Dedifferentiated amniotic fluid mesenchymal stem cell (primary cell): ENCODE results near the gene PRDM9.
"Not testable (repeated sequence)": the region's sequence is repeated elsewhere in the genome, so short reads cannot be mapped to it uniquely, and the experiment has no call there.

Experiments
- DNase-seq: peaks from one replicate; pipeline ENCODE4 v3.0.0-alpha.2; 2016; ENCODE audit errors: extremely low spot score

PRDM9 gene

GRCh38 chr5:23507278-23507685 lies at the start of gene PRDM9:
Gene PRDM9 (plus strand): TSS chr5:23507609. CDS start chr5:23509034, 1,425 bp downstream.
- DNase-seq, result no peak

GRCh38 chr5:23457780-23458179 lies 49.6 kb upstream of the PRDM9 start:
- no peak for DNase-seq

- no peak for DNase-seq
These were observed 48.2 kb upstream of the PRDM9 start for GRCh38 chr5:23459214-23459613.

GRCh38 chr5:23461576-23461975 lies 45.8 kb upstream of the PRDM9 start:
- no peak for DNase-seq

- DNase-seq, result no peak
These were observed 41.0 kb upstream of the PRDM9 start for GRCh38 chr5:23466401-23466912.

GRCh38 chr5:23468658-23469057 lies 38.8 kb upstream of the PRDM9 start:
- DNase-seq, result no peak

GRCh38 chr5:23473915-23474314 lies 33.5 kb upstream of the PRDM9 start:
- no peak for DNase-seq

GRCh38 chr5:23474315-23474714 lies 33.1 kb upstream of the PRDM9 start:
- DNase-seq, result no peak

- no peak for DNase-seq
These were observed 30.8 kb upstream of the PRDM9 start for GRCh38 chr5:23476580-23476979.

GRCh38 chr5:23482642-23483041 lies 24.8 kb upstream of the PRDM9 start:
- no peak for DNase-seq

GRCh38 chr5:23483090-23483489 lies 24.3 kb upstream of the PRDM9 start:
- no peak for DNase-seq

GRCh38 chr5:23484096-23484495 lies 23.3 kb upstream of the PRDM9 start:
- DNase-seq, result no peak

GRCh38 chr5:23486227-23486626 lies 21.2 kb upstream of the PRDM9 start:
- not testable (repeated sequence) for DNase-seq

- DNase-seq, result no peak
These were observed 16.4 kb upstream of the PRDM9 start for GRCh38 chr5:23490993-23491392.

GRCh38 chr5:23494558-23494957 lies 12.9 kb upstream of the PRDM9 start:
- no peak for DNase-seq

GRCh38 chr5:23496576-23496975 lies 10.8 kb upstream of the PRDM9 start:
- DNase-seq, result no peak

GRCh38 chr5:23506329-23507236 lies 826 bp upstream of the PRDM9 start:
- DNase-seq, result no peak

GRCh38 chr5:23510434-23510833 lies 3.0 kb downstream of the PRDM9 start:
- DNase-seq, result not testable (repeated sequence)

- no peak for DNase-seq
These were observed 15.1 kb downstream of the PRDM9 start for GRCh38 chr5:23522553-23522952.

- DNase-seq, result no peak
These were observed 15.6 kb downstream of the PRDM9 start for GRCh38 chr5:23523031-23523430.

- no peak for DNase-seq
These were observed 16.6 kb downstream of the PRDM9 start for GRCh38 chr5:23523998-23524397.

GRCh38 chr5:23525751-23526150 lies 18.3 kb downstream of the PRDM9 start:
- DNase-seq, result no peak

- DNase-seq, result not testable (repeated sequence)
These were observed 19.2 kb downstream of the PRDM9 start for GRCh38 chr5:23526616-23527015.
